Activated T-helper 2 cell treated with anti-CD3 and anti-CD28 coated beads, Interferon-gamma antibody, Interleukin-2, Interleukin-4, amounts not matched to agents 10 μg/mL and 5 μg/mL and 100 μg/mL, durations not matched to agents 14 hours and 24 hours and 36 hours (primary cell): ENCODE data around the gene ZNF678. TPM values are rescaled to one million over a fixed set of nuclear protein-coding genes. Genes with fewer than 3 reads are reported as not detected.
"Not testable (repeated sequence)": the region's sequence is repeated elsewhere in the genome, so short reads cannot be mapped to it uniquely, and the experiment has no call there.

Experiments
- DNase-seq: peaks from one replicate; pipeline ENCODE4 v3.0.0; 2021; ENCODE audit warnings: low spot score
- H3K27ac Mint-ChIP-seq: one replicate; pipeline ENCODE4 v1.8.0; 2021; ENCODE audit warnings: mixed read lengths
- H3K27me3 Mint-ChIP-seq: one replicate; pipeline ENCODE4 v1.8.0; 2021; ENCODE audit warnings: low read depth, mixed read lengths
- H3K36me3 Mint-ChIP-seq: one replicate; pipeline ENCODE4 v1.8.0; 2021; ENCODE audit warnings: low read depth, mixed read lengths
- H3K4me1 Mint-ChIP-seq: one replicate; pipeline ENCODE4 v1.8.0; 2021; ENCODE audit warnings: low read depth, mixed read lengths
- H3K4me3 Mint-ChIP-seq: one replicate; pipeline ENCODE4 v1.8.0; 2021; ENCODE audit warnings: low read depth, mild to moderate bottlenecking, moderate library complexity, mixed read lengths
- H3K9me3 Mint-ChIP-seq: one replicate; pipeline ENCODE4 v1.8.0; 2021; ENCODE audit warnings: mixed read lengths
- intact Hi-C: fragments of 100-400 bp; cut with micrococcal nuclease; formaldehyde crosslinking; loops from one replicate; pipeline ENCODE4 v1.15.1; 2023
- total RNA-seq: library from RNA; stranded (reverse); gene quantifications from 2 replicates; pipeline ENCODE4 v1.2.3, GENCODE V29; 2022

ZNF678 gene
- total RNA-seq, 1 donor from 2014 or later: 5.1 TPM

- intact Hi-C loops: no loop called here
- Mint-ChIP-seq H3K36me3 (peaks cover 30% of the 10 kb centered on the region), H3K4me3 (no peak overlapping the region), H3K27me3 (no peaks in the 10 kb centered on the region), H3K27ac (no peak overlapping the region), H3K4me1 (no peaks in the 10 kb centered on the region), H3K9me3 (peaks cover 77% of the 10 kb centered on the region)
- no peak for DNase-seq
Measured at GRCh38 chr1:227586733-227587132, 23.4 kb downstream of the ZNF678 start.

GRCh38 chr1:227587968-227588367 is 24.6 kb downstream of the ZNF678 start:
- DNase-seq: no peak
- H3K9me3 Mint-ChIP-seq: peaks cover 80% of the 10 kb centered on the region
- intact Hi-C loops: no loop called here

GRCh38 chr1:227588769-227589168 is 25.4 kb downstream of the ZNF678 start:
- H3K9me3 Mint-ChIP-seq: peaks cover 83% of the 10 kb centered on the region
- intact Hi-C loops, H3K4me1 Mint-ChIP-seq, DNase-seq, H3K27ac Mint-ChIP-seq, H3K27me3 Mint-ChIP-seq, H3K4me3 Mint-ChIP-seq: not testable (repeated sequence)
- H3K36me3 Mint-ChIP-seq: peaks cover 34% of the 10 kb centered on the region

More at GRCh38 chr1:227587968-227588367, 24.6 kb downstream of the ZNF678 start:
- Mint-ChIP-seq H3K27me3 (no peaks in the 10 kb centered on the region), H3K36me3 (peaks cover 30% of the 10 kb centered on the region), H3K4me1 (no peaks in the 10 kb centered on the region), H3K4me3 (no peak overlapping the region), H3K27ac (no peak overlapping the region)

DNA sequence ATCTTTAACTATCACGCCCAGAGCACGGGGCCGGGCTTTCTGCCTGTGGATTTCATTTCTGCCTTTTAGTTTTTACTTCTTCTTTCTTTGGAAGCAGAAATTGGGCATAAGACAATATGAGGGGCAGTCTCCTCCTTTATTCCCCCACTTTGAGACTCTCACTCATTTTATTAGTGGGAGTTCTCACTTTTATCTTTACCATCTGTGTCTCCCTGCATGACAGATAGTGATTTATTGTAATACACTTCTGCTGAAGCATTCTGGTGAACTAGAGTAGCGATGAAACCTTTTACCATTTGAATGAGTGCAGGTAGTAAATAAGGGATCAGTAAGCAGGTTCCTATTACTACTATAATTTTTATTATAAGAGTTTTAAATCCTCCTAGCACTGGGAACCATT is 26.4 kb downstream of the ZNF678 start:
- H3K4me1 Mint-ChIP-seq, H3K27me3 Mint-ChIP-seq, intact Hi-C loops, DNase-seq, H3K27ac Mint-ChIP-seq, H3K4me3 Mint-ChIP-seq: not testable (repeated sequence)
- peaks cover 29% of the 10 kb centered on the region for H3K36me3 Mint-ChIP-seq
- peaks cover 81% of the 10 kb centered on the region for H3K9me3 Mint-ChIP-seq

- intact Hi-C loops: not testable (repeated sequence)
Measured at GRCh38 chr1:227596222-227596621, 32.9 kb downstream of the ZNF678 start.

DNA sequence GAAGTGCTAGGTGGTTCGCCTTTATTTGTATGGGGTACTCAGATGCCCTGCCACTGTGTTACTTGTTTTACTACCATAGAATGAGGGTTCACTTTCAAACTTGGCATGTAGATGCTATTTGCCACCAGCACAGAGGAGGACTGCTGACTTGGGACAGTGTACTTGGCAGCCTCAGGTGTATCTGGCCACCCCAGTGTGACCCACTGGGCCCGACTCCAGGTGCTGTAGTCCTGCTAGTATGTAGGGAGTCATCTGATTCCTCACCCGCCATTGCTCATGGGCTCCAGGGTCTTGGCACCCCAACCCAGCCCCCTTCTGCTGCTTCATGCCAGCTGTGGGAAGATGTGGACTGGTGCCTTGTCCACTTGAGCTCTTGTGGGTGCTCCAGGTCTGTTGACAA is 40.0 kb downstream of the ZNF678 start:
- Mint-ChIP-seq H3K27me3 (no peaks in the 10 kb centered on the region), H3K36me3 (peaks cover 8% of the 10 kb centered on the region), H3K27ac (no peak overlapping the region), H3K4me3 (no peak overlapping the region), H3K9me3 (peaks cover 67% of the 10 kb centered on the region), H3K4me1 (no peaks in the 10 kb centered on the region)
- DNase-seq: no peak
- intact Hi-C loops: no loop called here

More at GRCh38 chr1:227596222-227596621, 32.9 kb downstream of the ZNF678 start:
- DNase-seq, H3K27ac Mint-ChIP-seq, H3K4me3 Mint-ChIP-seq, H3K27me3 Mint-ChIP-seq, H3K4me1 Mint-ChIP-seq: not testable (repeated sequence)
- Mint-ChIP-seq H3K36me3 (peaks cover 21% of the 10 kb centered on the region), H3K9me3 (peaks cover 65% of the 10 kb centered on the region)

DNA sequence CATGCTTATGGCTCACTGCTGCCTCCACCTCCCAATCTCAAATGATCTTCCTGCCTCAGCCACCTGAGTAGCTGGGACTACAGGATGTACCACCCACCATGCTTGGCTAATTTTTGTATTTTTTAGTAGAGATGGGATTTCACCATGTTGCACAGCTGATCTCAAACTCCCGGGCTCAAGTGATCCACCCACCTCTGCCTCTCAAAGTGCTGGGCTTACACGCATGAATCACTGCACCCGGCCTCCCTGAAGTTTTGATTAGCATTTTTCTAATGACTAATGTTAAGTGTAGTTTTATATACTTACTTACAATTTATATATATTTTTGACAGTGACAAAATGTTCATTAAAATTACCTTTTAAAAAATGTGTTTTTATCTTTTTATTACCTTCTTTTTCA is 41.1 kb downstream of the ZNF678 start:
- DNase-seq: no peak
- H3K4me3 Mint-ChIP-seq: no peak overlapping the region
- H3K36me3 Mint-ChIP-seq: peaks cover 4% of the 10 kb centered on the region
- no peak overlapping the region for H3K27ac Mint-ChIP-seq
- H3K9me3 Mint-ChIP-seq: peaks cover 67% of the 10 kb centered on the region
- no peaks in the 10 kb centered on the region for H3K27me3 Mint-ChIP-seq
- H3K4me1 Mint-ChIP-seq: no peaks in the 10 kb centered on the region
- intact Hi-C loops: no loop called here

GRCh38 chr1:227606271-227606670 is 42.9 kb downstream of the ZNF678 start:
- DNase-seq, H3K4me3 Mint-ChIP-seq, H3K27ac Mint-ChIP-seq, intact Hi-C loops, H3K27me3 Mint-ChIP-seq, H3K4me1 Mint-ChIP-seq, H3K36me3 Mint-ChIP-seq: not testable (repeated sequence)
- H3K9me3 Mint-ChIP-seq: peaks cover 65% of the 10 kb centered on the region

DNA sequence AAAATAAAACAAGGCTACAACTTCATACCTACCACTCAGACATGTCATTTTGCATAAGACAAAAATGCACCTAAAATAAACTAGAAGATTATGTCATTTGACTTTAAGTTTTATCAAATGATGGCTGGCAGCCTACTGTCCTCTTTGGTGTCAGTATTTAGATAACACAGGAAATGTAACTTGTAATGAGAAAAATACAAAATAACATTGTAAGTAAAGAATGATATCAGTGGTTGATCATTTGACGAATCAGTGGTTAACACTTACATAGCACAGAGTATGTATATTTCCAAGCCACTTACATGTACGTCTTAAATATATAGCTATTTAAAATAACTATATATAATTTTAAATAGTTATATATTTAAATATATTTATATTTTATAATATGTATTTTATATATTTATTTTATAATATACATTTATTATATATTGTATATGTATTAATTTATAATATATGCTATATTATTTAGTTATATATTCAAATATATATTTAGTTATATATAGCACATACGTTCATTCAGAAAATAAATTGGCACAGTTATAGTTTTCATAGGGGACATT is 44.1 kb downstream of the ZNF678 start:
- H3K4me3 Mint-ChIP-seq: no peak overlapping the region
- peaks cover 10% of the 10 kb centered on the region for H3K36me3 Mint-ChIP-seq
- intact Hi-C loops: no loop called here
- H3K27me3 Mint-ChIP-seq: no peaks in the 10 kb centered on the region
- peaks cover 65% of the 10 kb centered on the region for H3K9me3 Mint-ChIP-seq
- H3K4me1 Mint-ChIP-seq: no peaks in the 10 kb centered on the region
- no peak for DNase-seq
- no peak overlapping the region for H3K27ac Mint-ChIP-seq

- H3K27me3 Mint-ChIP-seq: no peaks in the 10 kb centered on the region
- no peak for DNase-seq
- no peak overlapping the region for H3K4me3 Mint-ChIP-seq
- H3K4me1 Mint-ChIP-seq: no peaks in the 10 kb centered on the region
- peaks cover 30% of the 10 kb centered on the region for H3K36me3 Mint-ChIP-seq
- intact Hi-C loops: no loop called here
- peaks cover 71% of the 10 kb centered on the region for H3K9me3 Mint-ChIP-seq
- H3K27ac Mint-ChIP-seq: no peak overlapping the region
Measured at GRCh38 chr1:227612658-227613057, 49.3 kb downstream of the ZNF678 start.

GRCh38 chr1:227613526-227613925 is 50.2 kb downstream of the ZNF678 start:
- Mint-ChIP-seq H3K9me3 (peaks cover 77% of the 10 kb centered on the region), H3K4me1 (no peaks in the 10 kb centered on the region), H3K36me3 (peaks cover 30% of the 10 kb centered on the region), H3K4me3 (no peak overlapping the region), H3K27me3 (no peaks in the 10 kb centered on the region), H3K27ac (no peak overlapping the region)
- intact Hi-C loops: no loop called here
- DNase-seq: no peak

- Mint-ChIP-seq H3K36me3 (peaks cover 6% of the 10 kb centered on the region), H3K4me3 (no peak overlapping the region), H3K27me3 (no peaks in the 10 kb centered on the region), H3K27ac (no peak overlapping the region), H3K4me1 (no peaks in the 10 kb centered on the region), H3K9me3 (peaks cover 68% of the 10 kb centered on the region)
- intact Hi-C loops: no loop called here
- DNase-seq: no peak
Measured at GRCh38 chr1:227621211-227621610, 57.9 kb downstream of the ZNF678 start.

DNA sequence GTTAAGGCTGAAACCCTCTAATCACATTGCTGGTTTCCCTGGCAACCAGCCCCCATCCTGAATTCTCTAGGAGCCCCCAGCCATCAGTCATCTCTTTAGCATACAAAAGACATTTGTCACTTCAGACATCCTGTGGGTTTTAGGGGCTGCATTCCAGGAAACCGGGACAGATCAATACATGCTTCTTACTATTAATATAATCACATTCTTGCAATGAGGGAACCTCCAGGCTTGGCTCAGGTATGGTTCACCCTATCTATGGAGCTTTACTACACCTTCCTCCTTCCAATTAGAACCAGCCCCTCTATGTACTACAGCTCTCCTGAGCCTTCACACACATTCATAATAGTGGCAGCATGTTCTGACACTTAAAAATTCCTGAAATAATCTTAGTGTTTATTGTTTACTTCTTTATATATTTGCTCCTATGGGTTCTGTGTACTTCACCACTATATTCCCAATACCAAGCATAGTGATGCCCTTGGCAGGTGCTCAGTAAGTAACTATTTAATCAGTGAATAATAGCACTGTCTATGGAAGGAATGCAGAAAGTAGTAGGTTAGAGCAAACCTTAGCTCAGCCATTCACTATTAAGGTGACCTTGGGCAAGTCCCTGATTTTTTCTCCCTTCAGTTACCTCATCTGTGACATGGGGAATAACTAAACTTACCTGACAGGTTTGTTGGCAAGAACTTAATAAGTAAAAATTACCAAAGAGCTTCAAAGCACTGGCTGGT is 59.6 kb downstream of the ZNF678 start:
- H3K36me3 Mint-ChIP-seq: peaks cover 6% of the 10 kb centered on the region
- intact Hi-C loops: no loop called here
- no peak for DNase-seq
- no peak overlapping the region for H3K4me3 Mint-ChIP-seq
- peaks cover 75% of the 10 kb centered on the region for H3K9me3 Mint-ChIP-seq
- no peak overlapping the region for H3K27ac Mint-ChIP-seq
- no peaks in the 10 kb centered on the region for H3K27me3 Mint-ChIP-seq
- no peaks in the 10 kb centered on the region for H3K4me1 Mint-ChIP-seq
